ENCODE measurements around the gene CMBL. TPM values are rescaled to one million over a fixed set of nuclear protein-coding genes. Genes with fewer than 3 reads are reported as not detected.

Gene CMBL
- total RNA-seq, 2 donors from 2014 or later: 123 to 186 TPM

GRCh38 chr5:10283927-10284635 is 23.6 kb downstream of the CMBL start:
- Histone ChIP-seq H3K27me3 (no peaks in the 10 kb centered on the region), H3K9ac (ENCODE audit: low read depth in 2 of 2, low read length in 2 of 2) (no peak overlapping the region), H3K36me3 (no peaks in the 10 kb centered on the region), H3K27ac (no peak overlapping the region), H3K4me3 (no peak overlapping the region), H3K4me1 (peaks cover 8% of the 10 kb centered on the region), H3K9me3 (no peaks in the 10 kb centered on the region)
- intact Hi-C loops (cut with DNase I): loop anchor here (5.0 to 10.0 kb wide), 3 partner anchors 78 to 343 kb away; no protein-coding TSS in a partner anchor
- TF ChIP-seq CTCF (IDR thresholded peaks at IDR 0.05): peak; percentile 94
- DNase-seq: peak; percentile 92

GRCh38 chr5:10279925-10280720 is 27.6 kb downstream of the CMBL start:
- Histone ChIP-seq H3K36me3 (no peaks in the 10 kb centered on the region), H3K4me1 (peaks cover 8% of the 10 kb centered on the region), H3K9ac (ENCODE audit: low read depth in 2 of 2, low read length in 2 of 2) (no peak overlapping the region), H3K9me3 (no peaks in the 10 kb centered on the region), H3K4me3 (no peak overlapping the region), H3K27ac (no peak overlapping the region), H3K27me3 (no peaks in the 10 kb centered on the region)
- intact Hi-C loops (cut with DNase I): loop anchor here (5.0 to 10.0 kb wide), 3 partner anchors 82 to 347 kb away; no protein-coding TSS in a partner anchor
- no peak for TF ChIP-seq CTCF (IDR thresholded peaks at IDR 0.05)
- no peak for DNase-seq

GRCh38 chr5:10279328-10279727 is 28.4 kb downstream of the CMBL start:
- DNase-seq: no peak
- Histone ChIP-seq H3K4me1 (peaks cover 7% of the 10 kb centered on the region), H3K9ac (ENCODE audit: low read depth in 2 of 2, low read length in 2 of 2) (no peak overlapping the region), H3K9me3 (no peaks in the 10 kb centered on the region), H3K4me3 (no peak overlapping the region), H3K27me3 (no peaks in the 10 kb centered on the region), H3K27ac (no peak overlapping the region), H3K36me3 (no peaks in the 10 kb centered on the region)
- TF ChIP-seq CTCF (IDR thresholded peaks at IDR 0.05): no peak
- intact Hi-C loops (cut with DNase I): no loop called here

- H3K27me3 ChIP-seq: no peaks in the 10 kb centered on the region
- H3K4me1 ChIP-seq: peaks cover 2% of the 10 kb centered on the region
- H3K9me3 ChIP-seq: no peaks in the 10 kb centered on the region
- H3K36me3 ChIP-seq: no peaks in the 10 kb centered on the region
- H3K27ac ChIP-seq: no peak overlapping the region
- TF ChIP-seq CTCF (IDR thresholded peaks at IDR 0.05): no peak
- no peak overlapping the region for H3K9ac ChIP-seq (ENCODE audit: low read depth in 2 of 2, low read length in 2 of 2)
- no peak for DNase-seq
- no peak overlapping the region for H3K4me3 ChIP-seq
- intact Hi-C loops (cut with DNase I): no loop called here
These were observed 28.9 kb downstream of the CMBL start for GRCh38 chr5:10278658-10279279.

- intact Hi-C loops (cut with DNase I): no loop called here
- no peaks in the 10 kb centered on the region for H3K27me3 ChIP-seq
- no peaks in the 10 kb centered on the region for H3K4me1 ChIP-seq
- H3K9me3 ChIP-seq: no peaks in the 10 kb centered on the region
- no peak overlapping the region for H3K27ac ChIP-seq
- no peaks in the 10 kb centered on the region for H3K36me3 ChIP-seq
- TF ChIP-seq CTCF (IDR thresholded peaks at IDR 0.05): no peak
- H3K4me3 ChIP-seq: no peak overlapping the region
- H3K9ac ChIP-seq (ENCODE audit: low read depth in 2 of 2, low read length in 2 of 2): no peak overlapping the region
- DNase-seq: peak; percentile 12
These were observed 29.7 kb downstream of the CMBL start for GRCh38 chr5:10277773-10278630.

Measured in colonic mucosa (tissue), 4 donors.